Adrenal gland (tissue), 5 donors: ENCODE results near the gene FXYD1.

Experiments used
- CTCF ChIP-seq, 6 experiments: fragments of 450-650 bp in 4 of 6; fragments of 200-600 bp in 2 of 6; sonication (generic) in 1 of 6; IDR thresholded peaks; 1 replicate in 5 of 6; 2 replicates in 1 of 6; pipeline versions ENCODE4 v1.5.1 to v1.8.0; 2016 to 2021; ENCODE audit warnings: antibody characterized with exemption in 6 of 6, mild to moderate bottlenecking in 2 of 6, moderate library complexity in 1 of 6
- POLR2A ChIP-seq, 2 donors: fragments of 450-650 bp; IDR thresholded peaks; one replicate each; pipeline ENCODE4 v1.6.1; 2017; ENCODE audit warnings: antibody characterized with exemption in 2 of 2, mild to moderate bottlenecking in 2 of 2, moderate library complexity in 1 of 2
- donor health status: DM: no; HTN: no; CAD: no.

GRCh38 chr19:35109395-35110112 is 29.1 kb upstream of the FXYD1 start:
- TF ChIP-seq CTCF (IDR thresholded peaks at IDR 0.05) (no peak), POLR2A (IDR thresholded peaks at IDR 0.05) (no peak)
